ENCODE results near the gene CCDC88B.

CCDC88B gene

GRCh38 chr11:64382586-64382985 is 42.6 kb downstream of the CCDC88B start:
- no peak for DNase-seq (ENCODE audit: low read depth in 2 of 2)

- no peak for DNase-seq (ENCODE audit: low read depth in 2 of 2)
Observed at GRCh38 chr11:64383580-64383979, 43.6 kb downstream of the CCDC88B start.

DNA sequence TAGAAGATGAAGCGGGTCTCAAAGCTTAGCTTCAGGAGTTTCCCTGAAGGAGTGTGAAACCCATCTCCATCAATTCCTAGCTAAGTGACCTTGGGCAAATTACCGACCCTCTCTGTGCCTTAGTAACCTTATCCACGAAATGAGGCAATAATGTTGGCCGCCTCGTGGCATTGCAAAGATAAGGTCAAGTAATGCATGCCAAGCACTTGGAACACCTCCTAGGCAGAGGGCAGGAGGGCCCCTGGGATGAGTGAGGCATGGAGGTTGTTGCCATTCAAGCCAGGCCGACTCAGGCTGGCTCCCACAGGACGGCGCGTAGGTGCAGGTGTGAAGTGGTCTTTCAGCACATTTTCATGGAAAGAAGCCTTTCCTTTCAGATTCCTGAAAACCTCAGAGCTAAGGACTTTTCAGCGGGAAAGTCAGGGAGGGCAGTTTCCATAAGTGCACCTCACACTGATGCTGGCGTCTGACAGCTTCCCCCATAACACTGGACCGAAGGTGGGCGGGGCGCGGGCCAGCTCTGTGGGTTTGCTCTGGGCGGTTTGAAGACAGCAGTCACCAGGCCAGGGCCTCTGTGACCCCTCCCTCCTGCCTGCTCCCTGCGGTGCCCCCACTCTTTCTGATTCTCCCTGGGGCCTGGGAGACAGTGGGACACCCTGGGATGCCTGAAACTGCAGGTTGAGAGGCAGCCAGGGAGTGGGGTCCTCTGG is 44.2 kb downstream of the CCDC88B start:
- no peak for DNase-seq (ENCODE audit: low read depth in 2 of 2)

DNA sequence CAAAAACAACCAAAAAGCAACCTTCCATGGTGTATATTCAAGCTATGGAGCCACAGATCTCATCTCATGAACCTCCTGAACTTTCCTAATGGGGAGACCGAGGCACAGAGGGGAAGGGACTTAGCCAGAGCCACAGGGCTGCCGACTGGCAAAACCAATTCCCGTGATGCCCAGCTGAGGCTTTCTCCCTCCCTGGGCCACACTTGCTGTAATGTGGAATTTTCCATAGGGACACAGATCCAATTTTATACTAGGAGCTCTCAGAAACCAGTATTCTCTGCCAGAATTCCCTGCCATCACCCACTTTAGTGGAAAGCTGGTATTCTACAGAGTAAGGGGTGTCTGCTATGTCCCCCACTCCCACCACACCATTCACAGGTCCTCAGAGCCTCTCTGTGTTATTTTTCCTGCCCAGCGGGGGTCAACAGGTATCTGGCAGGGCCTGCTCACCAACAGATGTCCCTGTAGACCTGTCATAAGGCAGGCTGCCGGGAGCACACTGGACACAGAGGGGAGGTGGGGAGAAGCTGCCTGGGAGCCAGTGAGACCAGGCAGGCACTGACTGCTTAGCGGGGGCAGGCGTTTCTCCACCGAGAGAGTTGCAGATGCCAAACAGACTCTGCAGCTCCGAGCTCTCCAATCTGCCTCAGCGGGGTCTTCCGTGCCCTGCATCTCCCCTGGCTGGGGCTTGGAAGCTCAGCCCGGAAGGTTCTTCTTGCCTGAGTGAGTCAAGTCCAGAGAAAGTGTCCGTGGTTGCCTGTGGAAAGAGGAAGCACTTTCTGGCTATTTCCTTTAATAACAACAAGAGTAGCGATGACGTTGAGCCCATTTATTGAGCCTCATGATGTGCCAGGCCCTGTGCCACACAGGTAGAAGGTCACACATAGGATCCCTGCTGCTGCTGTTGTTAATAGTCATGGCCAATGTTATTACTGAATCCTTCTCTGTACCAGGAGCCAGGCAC is 45.3 kb downstream of the CCDC88B start:
- no peak for DNase-seq (ENCODE audit: low read depth in 2 of 2)

GRCh38 chr11:64385945-64386704 is 46.1 kb downstream of the CCDC88B start:
- no peak for DNase-seq (ENCODE audit: low read depth in 2 of 2)

DNA sequence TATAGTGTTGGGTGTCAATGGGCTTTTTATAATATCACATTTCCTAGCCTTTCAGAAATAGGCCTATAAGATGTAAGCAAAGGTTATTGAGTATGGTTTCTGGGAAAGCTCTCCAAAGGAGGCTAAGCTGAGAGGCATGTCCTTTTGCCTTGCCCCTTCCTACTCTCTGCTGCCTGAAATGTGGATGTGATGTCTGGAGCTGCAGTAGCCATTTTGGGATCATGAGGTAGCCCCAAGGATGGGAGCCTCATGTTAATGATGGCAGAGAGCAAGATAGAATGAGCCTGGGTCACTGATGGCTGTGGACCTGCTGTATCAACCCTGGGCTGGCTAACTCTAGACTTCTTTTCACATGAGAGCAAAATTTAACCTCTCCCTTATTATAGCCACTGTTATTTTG is 47.9 kb downstream of the CCDC88B start:
- DNase-seq (ENCODE audit: low read depth in 2 of 2), result no peak

GRCh38 chr11:64388894-64389293 is 48.9 kb downstream of the CCDC88B start:
- no peak for DNase-seq (ENCODE audit: low read depth in 2 of 2)

GRCh38 chr11:64389851-64390250 is 49.8 kb downstream of the CCDC88B start:
- DNase-seq (ENCODE audit: low read depth in 2 of 2), result no peak

DNA sequence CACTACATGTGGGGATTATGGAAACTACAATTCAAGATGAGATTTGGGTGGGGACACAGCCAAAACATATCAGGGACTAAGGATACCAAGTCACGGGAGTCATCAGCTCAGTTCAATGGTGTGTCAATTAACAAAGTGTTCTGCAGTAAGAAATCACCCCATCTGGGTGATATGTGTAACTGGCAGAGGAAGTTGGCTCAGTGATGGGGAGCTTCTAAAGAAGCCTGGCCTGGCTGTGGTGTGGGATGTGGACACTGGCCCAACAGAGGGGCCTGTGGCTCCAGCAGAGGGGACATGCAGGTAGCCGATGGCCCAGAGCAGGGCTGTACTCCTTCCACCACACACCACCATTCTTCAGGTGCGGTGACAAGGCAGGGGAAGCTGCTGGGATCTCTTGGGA is 50.6 kb downstream of the CCDC88B start:
- no peak for DNase-seq (ENCODE audit: low read depth in 2 of 2)

GRCh38 chr11:64391839-64392238 is 51.8 kb downstream of the CCDC88B start:
- no peak for DNase-seq (ENCODE audit: low read depth in 2 of 2)

GRCh38 chr11:64395545-64396078 is 55.6 kb downstream of the CCDC88B start:
- no peak for DNase-seq (ENCODE audit: low read depth in 2 of 2)

- DNase-seq (ENCODE audit: low read depth in 2 of 2), result no peak
Observed at GRCh38 chr11:64396079-64396591, 56.1 kb downstream of the CCDC88B start.

- no peak for DNase-seq (ENCODE audit: low read depth in 2 of 2)
Observed at GRCh38 chr11:64400102-64400501, 60.1 kb downstream of the CCDC88B start.

DNA sequence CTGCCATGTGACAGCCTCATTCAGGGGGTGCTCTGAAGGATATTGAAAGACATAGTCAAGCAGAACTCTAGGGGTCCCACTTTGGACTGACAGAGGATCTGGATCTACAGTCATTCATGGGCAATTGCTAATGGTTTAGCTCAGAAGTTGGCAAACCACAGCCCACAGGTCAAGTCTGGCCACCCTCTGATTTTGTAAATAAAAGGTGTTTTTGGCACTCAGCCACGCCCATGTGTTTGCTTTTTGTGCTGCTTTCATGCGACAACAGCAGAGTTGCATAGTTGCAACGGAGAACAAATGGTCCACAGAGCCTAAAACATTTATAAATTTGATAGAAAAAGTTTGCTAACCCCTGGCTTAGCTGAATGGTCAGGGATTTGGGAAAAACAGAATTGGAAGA is 60.7 kb downstream of the CCDC88B start:
- no peak for DNase-seq (ENCODE audit: low read depth in 2 of 2)

DNA sequence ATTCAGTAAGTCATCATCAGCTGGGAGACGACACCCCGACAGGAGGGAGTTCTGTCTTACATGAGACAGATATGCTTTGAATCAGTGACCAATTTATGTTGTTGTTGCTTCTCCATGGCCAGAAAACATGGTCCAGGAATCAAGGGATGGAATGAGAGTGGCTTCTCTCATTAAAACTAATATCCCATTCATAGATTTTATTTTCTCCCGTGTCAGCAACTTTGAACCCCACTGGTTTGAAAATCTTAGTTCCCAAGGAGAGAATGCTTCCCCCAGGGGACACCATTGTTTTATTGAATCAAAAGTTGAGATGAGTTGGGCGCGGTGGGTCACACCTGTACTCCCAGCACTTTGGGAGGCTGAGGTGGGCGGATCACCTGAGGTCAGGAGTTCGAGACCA is 61.8 kb downstream of the CCDC88B start:
- no peak for DNase-seq (ENCODE audit: low read depth in 2 of 2)

DNA sequence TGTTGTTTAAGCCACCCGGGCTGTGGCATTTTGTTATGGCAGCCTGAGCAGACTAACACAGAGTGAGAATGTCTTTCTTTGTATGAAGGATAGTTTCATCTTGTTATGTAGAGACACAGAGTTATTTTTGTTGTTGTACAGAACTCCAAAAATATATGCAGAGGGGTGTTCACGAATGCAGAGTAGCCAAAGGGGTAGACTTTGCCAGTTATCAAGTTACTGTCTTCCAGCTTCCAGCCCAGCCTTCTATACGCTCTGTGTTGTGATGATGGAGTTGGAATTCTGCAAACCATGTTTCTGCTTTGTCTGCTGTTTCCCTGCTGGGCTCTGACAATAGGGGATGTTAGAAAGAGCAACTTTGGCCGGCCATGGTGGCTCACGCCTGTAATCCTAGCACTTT is 63.1 kb downstream of the CCDC88B start:
- no peak for DNase-seq (ENCODE audit: low read depth in 2 of 2)

- no peak for DNase-seq (ENCODE audit: low read depth in 2 of 2)
Observed at GRCh38 chr11:64406221-64406946, 66.4 kb downstream of the CCDC88B start.

Data from stimulated activated CD4-positive, alpha-beta T cell treated with anti-CD3 and anti-CD28 coated beads, Interleukin-12 subunit alpha, Interleukin-12 subunit beta, amount 100 ng/mL, for 24 hours (primary cell).